ENCODE results near the gene CCDC121. TPM values are rescaled to one million over a fixed set of nuclear protein-coding genes. Genes with fewer than 3 reads are reported as not detected.

The CCDC121 gene
- total and polyA plus RNA-seq, 9 of the 15 experiments (the other 6 are each of a cell fraction or from before 2014, with no cell fraction given): 2.2 to 4.7 (median 4.1) TPM

DNA sequence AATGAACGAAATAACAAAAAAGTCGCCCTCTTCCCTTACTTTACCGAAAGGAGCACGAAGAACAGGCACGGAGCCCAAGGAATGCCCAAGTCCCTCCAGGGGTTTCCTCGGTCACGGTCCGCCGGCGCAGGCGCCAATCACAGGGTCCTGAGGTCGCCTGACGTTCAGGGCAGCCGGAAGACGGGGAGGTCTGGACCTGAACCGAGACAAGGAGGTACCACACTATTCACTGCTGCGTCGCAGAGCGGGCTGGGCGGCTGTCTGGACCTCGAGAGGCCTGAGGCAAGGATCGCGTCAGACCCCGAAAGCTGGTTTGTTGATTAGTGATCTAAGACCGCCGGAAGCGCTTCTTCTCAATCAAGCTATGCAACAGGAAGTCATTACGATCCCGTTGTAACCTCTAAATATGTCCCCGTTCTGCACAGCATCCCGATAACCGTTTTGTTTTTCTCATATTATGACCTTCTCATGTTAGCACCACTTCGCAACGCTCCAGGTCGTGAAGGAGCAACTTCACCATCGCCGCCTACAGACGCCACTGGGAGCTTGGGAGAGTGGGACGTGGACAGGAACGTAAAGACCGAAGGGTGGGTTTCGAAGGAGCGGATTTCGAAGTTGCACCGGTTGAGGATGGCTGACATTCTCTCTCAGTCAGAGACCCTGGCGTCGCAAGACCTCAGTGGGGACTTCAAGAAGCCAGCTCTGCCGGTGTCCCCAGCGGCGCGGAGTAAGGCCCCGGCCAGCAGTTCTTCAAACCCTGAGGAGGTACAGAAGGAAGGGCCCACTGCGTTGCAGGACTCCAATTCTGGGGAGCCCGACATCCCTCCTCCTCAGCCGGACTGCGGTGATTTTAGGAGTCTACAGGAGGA lies 34.7 kb upstream of the CCDC121 start, which contains the start of the genes SLC4A1AP and SUPT7L (continued):
- TF ChIP-seq ZNF79 (CRISPR knock-in tag; IDR thresholded peaks at IDR 0.05; ENCODE audit: low read depth) (no peak), RNF2 (IDR thresholded peaks at IDR 0.05) (peak; percentile 90), CAMTA2 (CRISPR knock-in tag; conservative IDR thresholded peaks at IDR 0.05) (peak; percentile 74; the same call in 1 of the 2 replicates), ATF7 (IDR thresholded peaks at IDR 0.05) (peak; percentile 93), TCF7 (IDR thresholded peaks at IDR 0.05; ENCODE audit: borderline replicate concordance) (0 out of 2 replicates have a peak, but pooled peaks have one; percentile 25), NCOA1 (IDR thresholded peaks at IDR 0.05; ENCODE audit: low read depth) (peak; percentile 100), NR0B1 (IDR thresholded peaks at IDR 0.05; ENCODE audit: partially characterized antibody) (no peak), JUND (IDR thresholded peaks at IDR 0.05; ENCODE audit: borderline replicate concordance, low read depth, low read length) (no peak), JUND (tag; IDR thresholded peaks at IDR 0.05; ENCODE audit: borderline replicate concordance, low read depth, low read length) (peak; percentile 87; the same call in 2 of the 3 replicates), ELF1 (tag; IDR thresholded peaks at IDR 0.05) (peak; percentile 77), XRCC5 (IDR thresholded peaks at IDR 0.05; ENCODE audit: low read depth, low read length) (peak; percentile 98), U2AF1 (optimal IDR thresholded peaks at IDR 0.05; ENCODE audit: low read depth, low read length) (no peak), ZC3H8 (IDR thresholded peaks at IDR 0.05) (peak; percentile 93), GTF2E2 (tag; IDR thresholded peaks at IDR 0.05) (peak; percentile 96), SPI1 (IDR thresholded peaks at IDR 0.05; ENCODE audit: borderline replicate concordance, low read depth, low read length) (0 out of 2 replicates have a peak, but pooled peaks have one; percentile 1), TEAD4 (IDR thresholded peaks at IDR 0.05; ENCODE audit: low read length) (peak; percentile 44), TEAD4 (CRISPR knock-in tag; IDR thresholded peaks at IDR 0.05; ENCODE audit: borderline replicate concordance) (no peak), POLR2A (conservative IDR thresholded peaks at IDR 0.05) (peak; percentile 88), SRSF3 (IDR thresholded peaks at IDR 0.05; ENCODE audit: insufficient read depth, low read length) (no peak), ZNF655 (CRISPR knock-in tag; IDR thresholded peaks at IDR 0.05) (no peak), MBD1 (CRISPR knock-in tag; IDR thresholded peaks at IDR 0.05) (0 out of 2 replicates have a peak, but pooled peaks have one; percentile 30)
- TF ChIP-seq, protein P1, sequence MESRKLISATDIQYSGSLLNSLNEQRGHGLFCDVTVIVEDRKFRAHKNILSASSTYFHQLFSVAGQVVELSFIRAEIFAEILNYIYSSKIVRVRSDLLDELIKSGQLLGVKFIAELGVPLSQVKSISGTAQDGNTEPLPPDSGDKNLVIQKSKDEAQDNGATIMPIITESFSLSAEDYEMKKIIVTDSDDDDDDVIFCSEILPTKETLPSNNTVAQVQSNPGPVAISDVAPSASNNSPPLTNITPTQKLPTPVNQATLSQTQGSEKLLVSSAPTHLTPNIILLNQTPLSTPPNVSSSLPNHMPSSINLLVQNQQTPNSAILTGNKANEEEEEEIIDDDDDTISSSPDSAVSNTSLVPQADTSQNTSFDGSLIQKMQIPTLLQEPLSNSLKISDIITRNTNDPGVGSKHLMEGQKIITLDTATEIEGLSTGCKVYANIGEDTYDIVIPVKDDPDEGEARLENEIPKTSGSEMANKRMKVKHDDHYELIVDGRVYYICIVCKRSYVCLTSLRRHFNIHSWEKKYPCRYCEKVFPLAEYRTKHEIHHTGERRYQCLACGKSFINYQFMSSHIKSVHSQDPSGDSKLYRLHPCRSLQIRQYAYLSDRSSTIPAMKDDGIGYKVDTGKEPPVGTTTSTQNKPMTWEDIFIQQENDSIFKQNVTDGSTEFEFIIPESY (CRISPR knock-in tag; IDR thresholded peaks at IDR 0.05): peak; percentile 33; the same call in 1 of the 2 replicates

All from K562 (cell line).